Stimulated activated CD4-positive, alpha-beta T cell treated with anti-CD3 and anti-CD28 coated beads, Interleukin-15, amount 100 ng/mL, for 24 hours (primary cell): ENCODE measurements around the gene NTMT1.

Experiments
- DNase-seq: peaks from one replicate; pipeline ENCODE4 v3.0.0-alpha.2; 2020

Gene NTMT1

GRCh38 chr9:129637673-129638439, 11.9 kb downstream of the NTMT1 start:
- no peak for DNase-seq

DNA sequence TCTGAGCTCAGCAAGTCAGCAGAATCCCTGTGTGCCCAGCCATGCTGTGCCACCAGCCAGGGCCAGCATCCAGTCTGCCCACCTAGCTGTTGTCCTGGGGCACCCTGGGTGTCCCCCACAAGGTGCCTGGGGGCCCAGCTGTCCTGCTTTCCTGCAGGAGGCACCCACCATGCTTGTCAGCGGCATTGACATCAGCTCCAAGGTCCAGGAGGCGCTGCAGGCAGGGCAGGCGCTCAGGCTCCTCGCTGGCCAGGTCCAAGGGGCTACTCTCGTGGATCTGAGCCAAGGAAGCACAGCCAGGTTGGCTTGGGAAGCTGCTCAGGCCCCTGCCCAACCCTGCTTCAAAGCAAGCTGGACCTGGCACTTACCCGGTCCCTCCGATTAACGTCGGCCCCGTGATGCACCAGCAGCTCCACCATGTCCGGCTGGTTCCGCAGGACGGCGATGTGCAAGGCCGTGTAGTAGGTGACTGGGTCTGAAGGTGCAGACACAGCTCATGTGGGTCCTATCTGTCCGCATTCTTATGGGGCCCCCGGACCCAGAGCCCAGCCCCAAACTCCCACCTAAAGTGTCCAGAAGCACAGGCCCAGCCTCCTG, 13.2 kb downstream of the NTMT1 start:
- no peak for DNase-seq

DNA sequence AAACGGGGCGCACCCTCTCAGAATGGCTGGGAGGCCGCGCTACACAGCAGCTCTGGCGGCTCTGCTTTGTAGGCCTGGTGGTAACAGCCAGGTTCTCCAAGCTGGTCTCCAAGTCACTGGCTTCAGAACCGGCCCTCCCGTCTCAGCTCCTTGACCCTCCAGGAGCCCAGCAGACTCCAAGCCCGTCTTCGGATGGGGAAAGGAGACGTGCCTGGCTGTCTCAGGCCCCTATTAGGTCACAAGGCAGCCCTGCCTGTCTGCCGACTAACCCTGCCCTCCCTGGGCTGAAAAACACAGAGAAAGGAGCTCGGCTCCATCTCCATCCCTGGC, 13.8 kb downstream of the NTMT1 start:
- no peak for DNase-seq

- DNase-seq: no peak
Measured at GRCh38 chr9:129640086-129640870, 14.3 kb downstream of the NTMT1 start.

- no peak for DNase-seq
Measured at GRCh38 chr9:129640871-129641749, 15.1 kb downstream of the NTMT1 start.

DNA sequence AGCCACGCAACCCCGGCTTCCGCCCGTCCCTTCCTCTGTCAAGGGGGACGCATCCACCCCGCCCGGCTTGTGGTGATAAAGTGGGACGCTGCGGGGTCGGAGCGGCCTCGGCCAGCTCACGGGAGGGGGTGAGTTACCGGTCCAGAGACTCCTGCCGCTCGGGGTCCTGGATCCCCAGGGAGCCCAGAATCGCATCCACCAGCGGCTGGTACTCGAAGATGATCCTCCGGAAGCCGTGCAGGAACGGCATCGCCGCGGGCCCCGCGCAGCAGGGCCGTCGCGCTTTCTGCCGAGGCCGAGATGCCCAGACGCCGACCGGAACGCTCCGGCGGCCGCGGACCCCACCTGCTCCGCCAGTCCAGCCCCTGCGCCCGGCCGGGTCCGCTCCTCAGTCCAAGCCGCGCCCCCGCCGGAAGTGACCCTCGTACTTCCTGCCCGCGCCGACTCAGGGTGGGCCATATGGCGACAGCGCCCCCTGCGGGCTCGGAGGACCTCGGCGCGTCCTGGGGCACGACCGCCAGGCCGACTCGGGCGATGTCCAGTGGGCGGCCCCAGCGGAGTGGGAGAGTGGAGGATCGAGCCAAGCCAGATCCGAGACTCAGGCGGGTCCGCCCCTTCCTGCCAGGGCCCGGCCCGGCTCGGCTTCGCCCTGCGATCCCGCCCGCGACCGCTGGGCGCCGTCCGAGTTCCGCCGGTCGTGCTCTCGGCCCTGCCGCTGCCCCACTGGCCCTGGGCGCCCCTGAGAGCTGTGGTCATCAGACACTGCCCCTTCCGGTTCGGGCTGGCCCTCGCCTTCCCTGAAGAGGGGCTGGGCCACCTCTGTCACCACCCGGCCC, 16.0 kb downstream of the NTMT1 start, which contains the start of gene ASB6:
Gene ASB6, minus strand, starts transcription at position 402 of the 836 bp plus-strand sequence. Its CDS starts 152 bp downstream, at position 250.
- DNase-seq: peak; percentile 98

- no peak for DNase-seq
Measured at GRCh38 chr9:129643706-129644105, 17.7 kb downstream of the NTMT1 start.

DNA sequence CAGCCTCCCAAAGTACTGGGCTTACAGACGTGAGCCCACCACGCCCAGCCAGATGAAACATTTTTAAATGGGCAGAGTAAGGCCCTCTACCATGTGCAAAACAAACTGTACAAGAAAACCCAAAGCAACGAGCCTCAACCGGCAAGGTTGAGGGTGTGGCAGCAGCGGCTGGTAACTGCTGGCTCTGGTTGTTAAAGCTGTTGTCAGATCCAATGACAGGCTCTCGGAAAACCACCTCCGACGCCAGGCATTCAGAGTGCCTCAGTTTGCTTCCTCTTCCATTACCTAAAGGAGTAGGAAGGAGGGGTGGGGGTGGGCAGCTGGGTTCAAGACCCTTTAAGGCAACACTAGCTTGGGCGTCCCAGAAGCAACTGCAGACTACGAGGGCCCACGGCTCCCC, 18.4 kb downstream of the NTMT1 start:
- no peak for DNase-seq

DNA sequence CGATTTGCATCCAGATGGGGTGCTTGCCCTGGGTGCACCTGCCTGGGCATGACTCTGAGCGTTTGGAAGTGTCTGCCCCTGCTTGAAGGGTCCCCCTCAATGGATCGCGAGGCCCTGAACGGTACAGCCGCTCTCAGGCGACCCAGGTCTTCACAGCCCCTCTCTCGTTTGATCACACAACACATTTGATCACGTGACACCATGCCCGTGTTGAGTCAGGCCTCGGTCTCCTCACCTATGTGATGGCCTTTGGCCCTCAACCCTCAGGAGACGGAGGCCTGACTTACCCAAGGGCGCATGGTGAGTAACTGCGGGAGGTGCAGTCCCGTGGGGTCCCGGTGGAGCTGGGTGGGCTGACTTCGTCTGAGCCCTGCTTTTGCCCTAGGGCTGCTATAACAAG, 18.9 kb downstream of the NTMT1 start:
- DNase-seq: no peak

- DNase-seq: no peak
Measured at GRCh38 chr9:129646252-129646651, 20.3 kb downstream of the NTMT1 start.

DNA sequence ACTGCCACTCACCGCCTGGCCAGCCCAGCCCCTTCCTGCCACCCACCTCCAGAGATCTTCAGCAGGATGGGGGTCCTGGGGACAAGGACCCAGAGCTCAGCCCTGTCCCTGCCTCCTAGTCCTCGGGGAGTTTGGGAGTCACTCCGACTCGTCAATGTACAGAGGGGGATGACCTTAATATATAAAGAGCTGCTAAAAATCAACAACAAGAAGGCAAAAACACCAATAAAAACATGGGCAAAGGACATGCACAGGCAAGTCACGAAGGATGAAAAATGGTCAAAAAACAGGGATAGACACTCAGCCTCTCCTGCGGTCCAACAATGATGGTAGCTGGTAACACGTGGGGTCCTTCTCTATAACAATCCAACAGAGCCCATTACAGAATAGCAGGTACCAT, 20.7 kb downstream of the NTMT1 start:
- no peak for DNase-seq

DNA sequence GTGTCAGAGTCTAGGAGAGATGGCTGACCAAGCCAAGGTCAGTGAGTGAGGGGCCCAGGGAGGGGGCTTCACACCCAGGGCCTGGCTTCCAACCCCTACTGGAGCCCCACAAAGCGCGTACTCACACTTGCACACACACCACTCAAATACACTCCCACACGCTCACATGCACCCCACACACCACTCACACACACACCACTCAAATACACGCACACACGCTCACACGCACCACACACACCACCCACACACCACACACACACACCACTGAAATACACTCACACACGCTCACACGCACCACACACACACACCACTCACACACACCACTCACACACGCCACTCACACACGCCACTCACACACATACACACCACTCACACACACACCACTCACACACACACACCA, 21.7 kb downstream of the NTMT1 start:
- no peak for DNase-seq

DNA sequence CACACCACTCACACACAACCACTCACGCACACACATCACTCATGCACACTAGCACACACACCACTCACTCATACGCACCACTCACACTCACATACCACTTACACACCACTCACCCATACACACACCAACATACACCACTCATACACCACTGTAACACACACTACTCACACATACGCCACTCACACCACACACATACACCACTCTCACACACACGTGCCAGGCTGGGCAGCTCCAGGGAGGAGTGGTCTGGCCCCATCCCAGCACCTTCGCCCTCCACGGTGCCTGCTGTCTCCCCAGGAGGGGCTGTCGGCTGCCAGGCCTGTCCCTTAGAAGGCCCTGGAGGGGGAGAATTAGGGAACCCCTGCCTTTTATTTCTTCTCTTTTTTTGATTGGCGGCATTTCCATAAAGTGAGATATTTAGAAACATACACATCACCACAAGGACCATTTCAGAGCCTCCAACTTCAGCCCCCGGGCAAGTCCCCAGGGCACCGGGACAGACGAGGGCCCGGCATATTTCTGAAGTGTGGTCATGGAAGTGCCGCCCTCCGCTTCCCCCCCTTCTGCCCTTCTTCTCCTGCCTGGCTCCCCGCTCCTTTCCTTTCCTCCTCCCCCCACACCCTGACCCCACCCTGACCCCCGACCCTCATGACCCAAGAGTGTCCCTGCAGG, 22.3 kb downstream of the NTMT1 start:
- no peak for DNase-seq

DNA sequence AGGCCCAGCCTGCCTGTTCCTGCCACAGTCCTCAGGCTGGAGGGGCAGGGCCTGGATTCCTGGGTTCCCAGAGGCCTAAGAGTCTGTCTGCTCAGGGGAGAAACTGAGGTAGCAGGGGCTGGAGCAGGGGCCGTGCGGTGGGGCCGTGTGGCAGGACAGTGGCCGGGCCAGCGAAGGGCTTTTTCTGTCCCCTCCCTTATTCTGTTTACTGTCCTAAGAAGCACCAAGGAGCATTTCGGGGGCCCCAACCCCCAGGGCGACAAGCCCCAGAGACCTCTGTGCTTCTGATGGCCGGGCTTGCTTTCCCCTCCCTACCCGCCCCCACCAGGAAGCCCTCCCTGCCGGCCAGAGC, 22.8 kb downstream of the NTMT1 start:
- DNase-seq: no peak

GRCh38 chr9:129649726-129650679, 24.0 kb downstream of the NTMT1 start:
- no peak for DNase-seq

DNA sequence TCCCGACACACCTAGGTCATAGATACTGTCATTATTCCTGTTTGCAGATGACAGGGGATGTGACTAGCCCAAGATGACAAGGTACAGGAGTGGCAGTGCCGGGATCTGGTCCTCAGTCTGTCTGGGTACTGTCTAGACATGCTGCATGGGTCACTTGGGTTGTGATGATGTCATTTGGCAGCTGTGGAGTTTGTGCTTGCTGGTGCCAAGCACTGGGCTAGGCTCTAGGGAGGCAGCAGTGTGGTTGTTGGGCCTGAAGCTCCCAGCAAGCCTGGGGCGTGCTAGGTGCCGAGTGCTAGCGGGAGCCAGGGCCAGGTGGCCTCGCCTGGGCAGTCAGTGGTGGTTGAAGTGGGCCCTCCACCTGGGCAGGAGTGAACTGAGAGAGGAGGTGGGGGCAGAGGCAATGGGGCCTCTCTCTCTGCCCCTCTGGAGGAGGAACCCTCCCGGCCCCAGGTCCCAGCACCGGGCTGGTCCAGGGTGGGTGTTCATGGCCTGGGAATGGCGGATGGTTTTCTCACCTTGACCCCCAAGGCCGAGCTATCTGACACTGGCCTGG, 24.8 kb downstream of the NTMT1 start:
- DNase-seq: no peak

GRCh38 chr9:129653823-129654553, 28.0 kb downstream of the NTMT1 start:
- DNase-seq: no peak

DNA sequence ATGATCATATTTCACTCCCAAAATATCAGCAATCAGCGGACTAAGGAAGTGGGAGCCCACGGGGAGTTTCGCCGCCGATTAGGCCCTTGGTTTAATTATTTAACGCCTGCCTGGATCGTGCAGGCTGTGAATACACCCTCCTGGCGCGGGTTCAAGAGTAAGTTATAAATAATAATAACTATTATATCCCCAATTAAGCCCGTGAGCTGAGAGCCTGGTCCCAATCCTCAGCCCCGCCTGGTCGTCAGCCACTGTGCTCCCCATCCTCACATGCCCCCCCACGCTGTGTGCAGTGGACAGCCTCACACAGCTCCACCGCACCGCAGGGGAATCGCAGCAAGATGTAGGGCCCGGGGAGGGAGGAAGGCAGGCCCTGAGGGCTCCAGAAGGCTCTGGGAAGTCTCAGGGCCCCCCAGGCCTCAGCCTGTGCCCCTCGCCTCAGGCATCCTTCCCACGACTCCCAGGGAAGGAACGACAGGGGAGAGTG, 28.6 kb downstream of the NTMT1 start:
- DNase-seq: no peak

DNA sequence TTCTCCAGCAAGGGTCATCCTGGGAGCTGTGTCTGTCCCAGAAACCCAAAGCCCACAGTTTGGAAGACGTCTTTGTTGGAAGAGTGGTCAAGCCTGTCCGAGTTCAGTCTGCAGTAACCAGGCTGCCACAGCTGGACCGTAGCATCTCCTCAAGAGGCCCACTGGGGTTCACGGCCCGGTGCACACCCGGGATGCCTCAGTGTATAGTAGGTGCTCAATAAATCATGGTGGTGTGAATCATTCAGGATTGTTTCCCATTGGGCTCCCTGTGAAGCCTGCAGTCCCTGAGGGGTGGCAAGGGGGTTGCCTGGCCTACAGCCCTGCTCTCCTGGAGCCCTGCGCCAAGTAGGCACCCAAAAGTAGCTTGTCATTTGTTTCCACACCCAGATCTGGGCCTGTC, 29.2 kb downstream of the NTMT1 start:
- DNase-seq: no peak
